Measurements from ENCODE around the gene ADGRB3. TPM values are rescaled to one million over a fixed set of nuclear protein-coding genes. Genes with fewer than 3 reads are reported as not detected.

The ADGRB3 gene
- total RNA-seq, 1 donor from 2014 or later: 2.7 TPM

GRCh38 chr6:69164564-69165229 is 529.6 kb downstream of the ADGRB3 start:
- TF ChIP-seq POLR2A (IDR thresholded peaks at IDR 0.05) (no peak), POLR2AphosphoS5 (IDR thresholded peaks at IDR 0.05; ENCODE audit: insufficient read depth in 1 of 2, low read depth in 1 of 2) (no peak), CTCF (IDR thresholded peaks at IDR 0.05) (no peak)
- H3K4me1 ChIP-seq: no peaks in the 10 kb centered on the region
- no peak for DNase-seq (ENCODE audit: extremely low spot score in 2 of 2)
- H3K36me3 ChIP-seq: no peaks in the 10 kb centered on the region
- intact Hi-C loops (cut with DNase I): no loop called here
- no peaks in the 10 kb centered on the region for H3K27me3 ChIP-seq
- H3K27ac ChIP-seq: no peak overlapping the region
- H3K9me3 ChIP-seq: no peaks in the 10 kb centered on the region
- no peak overlapping the region for H3K4me3 ChIP-seq

GRCh38 chr6:69179681-69180080 is 544.6 kb downstream of the ADGRB3 start:
- no peak overlapping the region for H3K4me3 ChIP-seq
- no peak for TF ChIP-seq POLR2AphosphoS5 (IDR thresholded peaks at IDR 0.05; ENCODE audit: insufficient read depth in 1 of 2, low read depth in 1 of 2)
- no peak for TF ChIP-seq CTCF (IDR thresholded peaks at IDR 0.05)
- no peak for TF ChIP-seq POLR2A (IDR thresholded peaks at IDR 0.05)
- intact Hi-C loops (cut with DNase I): no loop called here
- DNase-seq (ENCODE audit: extremely low spot score in 2 of 2): no peak
- no peaks in the 10 kb centered on the region for H3K9me3 ChIP-seq
- no peaks in the 10 kb centered on the region for H3K4me1 ChIP-seq
- no peaks in the 10 kb centered on the region for H3K27me3 ChIP-seq
- no peak overlapping the region for H3K27ac ChIP-seq
- no peaks in the 10 kb centered on the region for H3K36me3 ChIP-seq

DNA sequence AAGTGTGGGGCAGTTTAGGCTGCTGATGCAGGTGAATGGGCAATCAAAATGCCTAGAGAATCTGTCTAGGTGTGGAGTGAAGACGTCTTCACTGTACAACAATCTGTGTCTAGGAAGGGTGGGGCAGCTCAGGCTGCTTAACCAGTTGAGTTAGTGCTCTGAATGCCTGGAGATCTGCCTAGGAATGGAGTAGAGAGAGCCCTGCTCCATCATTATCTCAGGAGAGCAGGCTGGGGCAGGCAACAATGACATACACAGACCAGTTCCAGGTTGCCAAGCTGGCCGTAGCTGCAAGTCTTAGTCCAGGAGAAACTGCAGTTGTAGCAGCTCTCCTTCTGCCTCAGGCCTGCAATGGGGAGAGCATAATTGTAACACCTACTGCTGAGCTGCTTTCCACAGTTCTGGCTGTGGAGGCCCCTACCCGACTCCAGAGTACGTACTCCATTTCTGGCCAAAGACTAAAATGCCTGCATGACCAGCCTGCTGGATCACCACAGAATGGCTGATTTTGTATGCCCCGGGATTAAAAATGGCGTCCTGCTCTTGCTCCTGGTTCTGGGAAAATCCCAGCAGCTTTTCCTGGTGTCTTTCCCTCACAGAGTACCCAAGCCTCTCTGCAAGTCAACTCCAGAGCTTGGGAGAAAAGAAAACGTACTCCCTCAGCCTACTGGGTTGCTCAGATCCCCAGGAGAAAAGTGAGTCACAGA is 545.4 kb downstream of the ADGRB3 start:
- H3K9me3 ChIP-seq: no peaks in the 10 kb centered on the region
- intact Hi-C loops (cut with DNase I): no loop called here
- H3K36me3 ChIP-seq: no peaks in the 10 kb centered on the region
- no peak overlapping the region for H3K4me3 ChIP-seq
- no peaks in the 10 kb centered on the region for H3K27me3 ChIP-seq
- no peak for TF ChIP-seq POLR2A (IDR thresholded peaks at IDR 0.05)
- no peak for TF ChIP-seq CTCF (IDR thresholded peaks at IDR 0.05)
- no peak for TF ChIP-seq POLR2AphosphoS5 (IDR thresholded peaks at IDR 0.05; ENCODE audit: insufficient read depth in 1 of 2, low read depth in 1 of 2)
- DNase-seq (ENCODE audit: extremely low spot score in 2 of 2): no peak
- no peak overlapping the region for H3K27ac ChIP-seq
- H3K4me1 ChIP-seq: no peaks in the 10 kb centered on the region

DNA sequence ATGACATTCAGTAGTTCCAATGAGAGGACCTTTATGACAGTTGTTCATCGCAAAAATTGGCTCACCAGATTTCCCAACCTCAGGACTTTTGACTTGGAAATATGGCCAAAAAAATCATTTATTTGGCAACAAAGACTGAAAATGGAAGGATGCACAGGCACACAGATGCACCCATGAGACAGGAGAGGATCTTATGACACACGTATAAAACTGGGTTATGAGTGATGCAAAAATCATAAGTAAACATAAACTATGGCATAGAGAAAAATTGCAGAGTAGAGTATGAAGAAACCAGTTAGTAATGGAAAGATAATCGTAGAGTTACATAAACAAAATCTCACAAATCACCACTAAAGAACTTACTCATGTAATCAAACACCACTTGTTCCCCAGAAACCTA is 546.9 kb downstream of the ADGRB3 start:
- no peaks in the 10 kb centered on the region for H3K9me3 ChIP-seq
- H3K27me3 ChIP-seq: no peaks in the 10 kb centered on the region
- no peak overlapping the region for H3K4me3 ChIP-seq

More for the DNA sequence above, 546.9 kb downstream of the ADGRB3 start:
- DNase-seq (ENCODE audit: extremely low spot score in 2 of 2): no peak
- TF ChIP-seq POLR2AphosphoS5 (IDR thresholded peaks at IDR 0.05; ENCODE audit: insufficient read depth in 1 of 2, low read depth in 1 of 2) (no peak), CTCF (IDR thresholded peaks at IDR 0.05) (no peak), POLR2A (IDR thresholded peaks at IDR 0.05) (no peak)
- no peak overlapping the region for H3K27ac ChIP-seq
- H3K36me3 ChIP-seq: no peaks in the 10 kb centered on the region
- no peaks in the 10 kb centered on the region for H3K4me1 ChIP-seq
- intact Hi-C loops (cut with DNase I): no loop called here
